MM.1S (cell line): ENCODE data around the gene FXYD3.
A peak's percentile ranks its signal among the peaks of the same experiment; 100 is the strongest.

Source experiments
- DNase-seq: peaks from one replicate; pipeline ENCODE4 v3.0.0-alpha.2; 2015
- H2AFZ ChIP-seq: fragments of 300-600 bp; sonication (generic); 2 replicates; pipeline ENCODE4 v1.6.0; 2016; ENCODE audit warnings: antibody characterized with exemption, low read length
- H3F3A ChIP-seq: fragments of 300-600 bp; sonication (generic); 2 replicates; pipeline ENCODE4 v1.6.1; 2016; ENCODE audit warnings: mild to moderate bottlenecking, antibody characterized with exemption, low read length, moderate library complexity, mixed read lengths; ENCODE audit not compliant: insufficient read depth
- H3K27ac ChIP-seq: fragments of 300-600 bp; sonication (generic); 2 replicates; pipeline ENCODE4 v1.5.1; 2016; ENCODE audit warnings: mild to moderate bottlenecking, low read length
- H3K27me3 ChIP-seq: fragments of 300-600 bp; sonication (generic); replicated peaks from 2 replicates; pipeline ENCODE4 v1.6.0; 2016; ENCODE audit warnings: low read length; ENCODE audit not compliant: insufficient read depth
- H3K36me3 ChIP-seq: fragments of 300-600 bp; sonication (generic); replicated peaks from 2 replicates; pipeline ENCODE4 v1.6.1; 2016; ENCODE audit warnings: mild to moderate bottlenecking, low read length, mixed read lengths; ENCODE audit not compliant: insufficient read depth
- H3K4me1 ChIP-seq: fragments of 300-600 bp; sonication (generic); 2 replicates; pipeline ENCODE4 v1.6.1; 2016; ENCODE audit warnings: low read length, mixed read lengths
- H3K4me2 ChIP-seq: fragments of 300-600 bp; sonication (generic); 2 replicates; pipeline ENCODE4 v1.6.0; 2016; ENCODE audit warnings: low read depth, low read length
- H3K4me3 ChIP-seq: fragments of 300-600 bp; sonication (generic); 2 replicates; pipeline ENCODE4 v1.5.1; 2016; ENCODE audit warnings: low read length, mixed read lengths
- H3K79me2 ChIP-seq: fragments of 300-600 bp; sonication (generic); 2 replicates; pipeline ENCODE4 v1.6.1; 2016; ENCODE audit warnings: mixed run types, low read length, mixed read lengths
- H3K9ac ChIP-seq: fragments of 300-600 bp; sonication (generic); 2 replicates; pipeline ENCODE4 v1.6.1; 2016; ENCODE audit warnings: low read length, mixed read lengths
- H3K9me2 ChIP-seq: fragments of 300-600 bp; sonication (generic); replicated peaks from 2 replicates; pipeline ENCODE4 v1.6.1; 2016; ENCODE audit warnings: mild to moderate bottlenecking, low read length, mixed read lengths; ENCODE audit not compliant: insufficient read depth
- H3K9me3 ChIP-seq: fragments of 300-600 bp; sonication (generic); replicated peaks from 2 replicates; pipeline ENCODE4 v1.6.1; 2016; ENCODE audit warnings: mild to moderate bottlenecking, low read length, mixed read lengths; ENCODE audit not compliant: insufficient read depth
- H4K20me1 ChIP-seq: fragments of 300-600 bp; sonication (generic); 2 replicates; pipeline ENCODE4 v1.6.1; 2016; ENCODE audit warnings: mild to moderate bottlenecking, low read length, moderate library complexity, mixed read lengths; ENCODE audit not compliant: insufficient read depth
- EZH2 ChIP-seq: fragments of 300-600 bp; sonication (generic); optimal IDR thresholded peaks from 2 replicates; pipeline ENCODE3; 2017; ENCODE audit warnings: low read depth, mild to moderate bottlenecking, antibody characterized with exemption, low read length, mixed read lengths
- EZH2phosphoT487 ChIP-seq: fragments of 300-600 bp; sonication (generic); IDR thresholded peaks from 2 replicates; pipeline ENCODE4 v1.6.1; 2018; ENCODE audit warnings: antibody characterized with exemption, low read length
- TF ChIP-seq, protein P1 (sequence below): fragments of 300-600 bp; sonication (generic); IDR thresholded peaks from 2 replicates; pipeline ENCODE4 v1.5.1; 2016; ENCODE audit warnings: antibody characterized with exemption, low read length, mixed read lengths

FXYD3 gene

DNA sequence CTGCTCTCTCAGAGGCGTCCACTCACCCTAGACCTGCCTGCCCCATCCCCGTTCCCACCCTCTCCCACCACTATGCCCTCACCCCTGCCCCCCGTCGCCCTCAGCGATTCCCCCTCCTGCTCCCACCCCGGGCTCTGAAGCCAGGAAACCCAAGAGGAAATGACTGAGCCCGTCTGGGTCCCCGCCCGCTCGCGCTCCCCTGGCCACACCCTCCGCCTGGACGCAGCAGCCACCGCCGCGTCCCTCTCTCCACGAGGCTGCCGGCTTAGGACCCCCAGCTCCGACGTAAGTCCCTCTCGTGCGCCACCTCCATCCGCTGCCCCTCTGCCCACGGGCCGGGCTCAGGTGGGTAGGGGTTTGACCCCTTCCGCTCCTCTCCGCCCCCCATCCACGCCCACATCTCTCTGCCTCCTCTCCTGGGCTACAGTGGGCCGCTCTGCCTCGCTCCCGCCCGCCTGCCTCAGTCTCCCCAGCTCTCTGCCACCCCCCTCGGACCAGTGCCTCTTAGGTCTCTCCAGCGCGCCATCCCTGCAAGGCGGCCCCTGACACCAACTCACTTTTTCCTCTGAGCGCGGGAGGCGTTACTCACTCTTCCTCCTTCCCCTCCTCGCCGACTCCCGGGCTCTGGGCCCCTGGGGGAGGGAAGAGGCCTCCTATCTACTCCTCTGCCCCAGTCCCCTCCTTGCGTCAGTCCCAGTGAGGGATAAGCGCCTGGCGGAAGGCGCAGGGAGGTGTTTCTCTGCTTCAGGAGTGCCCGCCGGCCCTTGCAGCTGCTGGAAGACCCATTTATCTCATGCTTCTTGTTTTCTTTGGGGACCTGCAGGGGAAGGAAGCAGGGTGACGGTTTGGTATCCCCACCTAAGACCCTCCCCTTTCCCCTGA lies 39.1 kb downstream of the FXYD3 start, which contains the start of gene FXYD5:
FXYD5 (plus strand) TSS at position 211 of the 882 bp plus-strand sequence. CDS start 816 bp downstream, outside the sequence.
- Histone ChIP-seq H3K9me2 (no peaks in the 10 kb centered on the region), H2AFZ (peak within 1 kb of the TSS; percentile 97), H3K4me3 (peak within 1 kb of the TSS; percentile 100), H3K9ac (peak within 1 kb of the TSS; percentile 98), H3F3A (no peaks in the 10 kb centered on the region), H3K27me3 (no peaks in the 10 kb centered on the region), H3K9me3 (no peaks in the 10 kb centered on the region), H3K36me3 (peaks cover 8% of the 10 kb centered on the region), H3K4me1 (peaks cover 11% of the 10 kb centered on the region), H3K4me2 (peak within 1 kb of the TSS; percentile 100), H4K20me1 (no peaks in the 10 kb centered on the region), H3K79me2 (peaks cover 51% of the 10 kb centered on the region), H3K27ac (peak within 1 kb of the TSS; percentile 63)
- DNase-seq = peak; percentile 51
- TF ChIP-seq, protein P1, sequence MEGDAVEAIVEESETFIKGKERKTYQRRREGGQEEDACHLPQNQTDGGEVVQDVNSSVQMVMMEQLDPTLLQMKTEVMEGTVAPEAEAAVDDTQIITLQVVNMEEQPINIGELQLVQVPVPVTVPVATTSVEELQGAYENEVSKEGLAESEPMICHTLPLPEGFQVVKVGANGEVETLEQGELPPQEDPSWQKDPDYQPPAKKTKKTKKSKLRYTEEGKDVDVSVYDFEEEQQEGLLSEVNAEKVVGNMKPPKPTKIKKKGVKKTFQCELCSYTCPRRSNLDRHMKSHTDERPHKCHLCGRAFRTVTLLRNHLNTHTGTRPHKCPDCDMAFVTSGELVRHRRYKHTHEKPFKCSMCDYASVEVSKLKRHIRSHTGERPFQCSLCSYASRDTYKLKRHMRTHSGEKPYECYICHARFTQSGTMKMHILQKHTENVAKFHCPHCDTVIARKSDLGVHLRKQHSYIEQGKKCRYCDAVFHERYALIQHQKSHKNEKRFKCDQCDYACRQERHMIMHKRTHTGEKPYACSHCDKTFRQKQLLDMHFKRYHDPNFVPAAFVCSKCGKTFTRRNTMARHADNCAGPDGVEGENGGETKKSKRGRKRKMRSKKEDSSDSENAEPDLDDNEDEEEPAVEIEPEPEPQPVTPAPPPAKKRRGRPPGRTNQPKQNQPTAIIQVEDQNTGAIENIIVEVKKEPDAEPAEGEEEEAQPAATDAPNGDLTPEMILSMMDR = no peak
- TF ChIP-seq EZH2 = no peak
- TF ChIP-seq EZH2phosphoT487 = no peak

DNA sequence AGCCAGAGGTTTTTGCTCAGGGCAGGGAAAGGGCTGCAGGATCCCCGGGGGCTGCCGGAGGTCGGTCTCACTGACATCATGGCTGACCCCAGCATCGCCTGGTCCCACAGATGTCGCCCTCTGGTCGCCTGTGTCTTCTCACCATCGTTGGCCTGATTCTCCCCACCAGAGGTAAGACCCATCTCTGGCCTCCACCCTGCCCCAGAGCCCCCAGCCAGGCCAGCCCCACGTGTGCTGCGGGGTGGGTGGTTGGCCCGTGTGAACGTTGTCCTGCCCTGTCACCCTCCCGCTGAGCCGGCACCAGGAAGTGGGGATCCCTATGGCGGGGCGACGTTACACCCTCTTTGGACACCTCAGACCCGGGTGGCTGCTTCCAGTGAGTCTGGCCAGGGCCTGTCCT lies 39.8 kb downstream of the FXYD3 start:
- Histone ChIP-seq H3K79me2 (peaks cover 51% of the 10 kb centered on the region), H3K4me3 (peak overlapping the region; percentile 100), H2AFZ (peak overlapping the region; percentile 97; the same call in 1 of the 2 replicates), H4K20me1 (no peaks in the 10 kb centered on the region), H3K27ac (peak overlapping the region; percentile 63; the same call in 1 of the 2 replicates), H3K9me2 (no peaks in the 10 kb centered on the region), H3K9ac (peak overlapping the region; percentile 98), H3K4me2 (peak overlapping the region; percentile 100), H3K27me3 (no peaks in the 10 kb centered on the region), H3K9me3 (no peaks in the 10 kb centered on the region), H3K36me3 (peaks cover 8% of the 10 kb centered on the region), H3K4me1 (peaks cover 11% of the 10 kb centered on the region), H3F3A (no peaks in the 10 kb centered on the region)
- DNase-seq = no peak
- TF ChIP-seq EZH2phosphoT487 (no peak), EZH2 (no peak)
- TF ChIP-seq, protein P1 = no peak

DNA sequence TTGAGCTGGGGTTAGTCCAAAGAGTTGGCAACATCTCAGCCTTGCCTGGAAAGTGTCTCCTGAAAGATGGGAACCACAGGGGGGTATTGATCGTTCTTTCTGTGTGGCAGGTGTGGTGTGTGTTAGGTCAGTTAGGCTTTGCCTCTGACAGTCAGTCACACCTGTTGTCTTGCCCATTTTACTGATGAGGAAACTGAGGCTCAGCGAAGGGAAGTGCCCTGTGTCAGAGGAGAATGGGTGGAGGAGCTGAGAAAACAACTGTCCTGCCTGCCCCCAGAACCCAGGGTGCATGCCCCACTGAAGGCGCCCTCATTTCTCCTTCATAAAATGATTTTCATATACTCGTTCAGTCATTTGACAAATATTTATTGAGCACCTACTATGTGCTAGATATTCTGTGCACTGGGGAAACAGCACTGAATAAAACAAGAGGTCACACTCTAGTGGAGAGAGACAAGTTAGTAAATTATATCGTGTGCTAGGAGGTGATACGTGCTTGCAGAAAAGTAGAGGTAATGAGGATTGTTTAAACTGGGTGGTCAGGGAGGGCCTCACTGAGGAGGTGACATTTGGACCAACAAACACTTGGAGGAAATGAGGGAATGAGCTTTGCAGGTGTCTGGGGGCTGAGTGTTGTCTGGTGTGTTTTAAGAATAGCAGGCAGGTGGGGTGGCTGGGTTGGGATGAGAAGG lies 40.5 kb downstream of the FXYD3 start:
- H3K9ac ChIP-seq = peak overlapping the region; percentile 98
- no peak for DNase-seq
- peaks cover 11% of the 10 kb centered on the region for H3K4me1 ChIP-seq
- peaks cover 8% of the 10 kb centered on the region for H3K36me3 ChIP-seq
- H3K9me3 ChIP-seq = no peaks in the 10 kb centered on the region
- H3F3A ChIP-seq = no peaks in the 10 kb centered on the region
- H3K79me2 ChIP-seq = peaks cover 51% of the 10 kb centered on the region
- TF ChIP-seq EZH2phosphoT487 (no peak), EZH2 (no peak)
- TF ChIP-seq, protein P1 = no peak
- H3K27me3 ChIP-seq = no peaks in the 10 kb centered on the region
- peak overlapping the region; percentile 100 for H3K4me3 ChIP-seq
- H4K20me1 ChIP-seq = no peaks in the 10 kb centered on the region
- H3K9me2 ChIP-seq = no peaks in the 10 kb centered on the region
- H2AFZ ChIP-seq = no peak overlapping the region
- H3K27ac ChIP-seq = no peak overlapping the region
- H3K4me2 ChIP-seq = peak overlapping the region; percentile 100
